ENCODE results near the gene C21orf58.

Gene C21orf58

GRCh38 chr21:46308431-46308830 is 15.2 kb downstream of the C21orf58 start:
- TF ChIP-seq, protein P1, sequence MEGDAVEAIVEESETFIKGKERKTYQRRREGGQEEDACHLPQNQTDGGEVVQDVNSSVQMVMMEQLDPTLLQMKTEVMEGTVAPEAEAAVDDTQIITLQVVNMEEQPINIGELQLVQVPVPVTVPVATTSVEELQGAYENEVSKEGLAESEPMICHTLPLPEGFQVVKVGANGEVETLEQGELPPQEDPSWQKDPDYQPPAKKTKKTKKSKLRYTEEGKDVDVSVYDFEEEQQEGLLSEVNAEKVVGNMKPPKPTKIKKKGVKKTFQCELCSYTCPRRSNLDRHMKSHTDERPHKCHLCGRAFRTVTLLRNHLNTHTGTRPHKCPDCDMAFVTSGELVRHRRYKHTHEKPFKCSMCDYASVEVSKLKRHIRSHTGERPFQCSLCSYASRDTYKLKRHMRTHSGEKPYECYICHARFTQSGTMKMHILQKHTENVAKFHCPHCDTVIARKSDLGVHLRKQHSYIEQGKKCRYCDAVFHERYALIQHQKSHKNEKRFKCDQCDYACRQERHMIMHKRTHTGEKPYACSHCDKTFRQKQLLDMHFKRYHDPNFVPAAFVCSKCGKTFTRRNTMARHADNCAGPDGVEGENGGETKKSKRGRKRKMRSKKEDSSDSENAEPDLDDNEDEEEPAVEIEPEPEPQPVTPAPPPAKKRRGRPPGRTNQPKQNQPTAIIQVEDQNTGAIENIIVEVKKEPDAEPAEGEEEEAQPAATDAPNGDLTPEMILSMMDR (IDR thresholded peaks at IDR 0.05; ENCODE audit: low read depth, low read length, missing control alignments) = no peak
- no peak for DNase-seq (ENCODE audit: low read depth)
- H3K4me3 ChIP-seq (ENCODE audit: low read depth, low read length) = no peak overlapping the region

GRCh38 chr21:46307625-46308024 is 16.0 kb downstream of the C21orf58 start:
- DNase-seq (ENCODE audit: low read depth) = no peak
- no peak overlapping the region for H3K4me3 ChIP-seq (ENCODE audit: low read depth, low read length)
- TF ChIP-seq, protein P1 (IDR thresholded peaks at IDR 0.05; ENCODE audit: low read depth, low read length, missing control alignments) = no peak

GRCh38 chr21:46304955-46305354 is 18.7 kb downstream of the C21orf58 start:
- TF ChIP-seq, protein P1 (IDR thresholded peaks at IDR 0.05; ENCODE audit: low read depth, low read length, missing control alignments) = no peak
- no peak for DNase-seq (ENCODE audit: low read depth)

DNA sequence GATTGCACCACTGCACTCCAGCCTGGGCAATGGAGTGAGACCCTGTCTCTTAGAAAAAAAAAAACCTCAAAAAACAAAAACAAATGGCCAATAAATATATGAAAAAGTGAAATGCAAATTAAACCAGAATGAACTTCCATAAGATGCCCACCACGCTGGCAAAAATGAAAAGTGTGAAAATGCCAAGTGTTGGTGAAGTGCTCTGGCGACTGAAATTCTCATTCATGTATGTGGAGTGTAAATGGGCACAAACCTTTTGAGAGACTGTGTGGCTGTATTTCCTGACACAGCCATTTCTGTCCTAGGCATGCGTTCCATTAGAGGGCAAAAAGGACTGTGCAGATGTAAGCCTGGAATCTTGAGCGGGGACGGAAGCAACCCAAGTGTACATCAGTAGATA is 19.2 kb downstream of the C21orf58 start:
- TF ChIP-seq, protein P1 (IDR thresholded peaks at IDR 0.05; ENCODE audit: low read depth, low read length, missing control alignments) = no peak
- no peak for DNase-seq (ENCODE audit: low read depth)
- H3K4me3 ChIP-seq (ENCODE audit: low read depth, low read length) = no peak overlapping the region

More at GRCh38 chr21:46304955-46305354, 18.7 kb downstream of the C21orf58 start:
- H3K4me3 ChIP-seq (ENCODE audit: low read depth, low read length) = no peak overlapping the region

DNA sequence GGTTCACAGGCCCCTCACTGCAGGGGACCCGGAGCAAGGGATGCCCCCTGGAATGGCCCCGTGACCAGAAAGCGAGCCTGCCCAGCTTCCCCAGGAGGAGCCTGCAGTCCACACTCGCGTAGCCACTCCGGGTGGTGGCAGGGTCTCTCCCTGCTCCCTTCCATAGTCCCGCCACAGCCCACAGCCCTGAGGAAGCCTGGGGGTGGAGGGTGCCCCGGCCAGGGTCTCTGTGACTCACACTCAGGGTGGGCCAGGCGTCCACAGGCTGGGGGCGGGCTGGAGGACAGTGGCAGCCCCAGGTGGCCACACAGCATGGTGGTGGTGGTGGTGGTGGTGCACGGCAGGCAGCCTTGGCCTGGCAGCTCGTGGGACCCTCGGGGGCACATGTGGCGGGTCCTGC is 21.9 kb downstream of the C21orf58 start:
- DNase-seq (ENCODE audit: low read depth) = no peak
- H3K4me3 ChIP-seq (ENCODE audit: low read depth, low read length) = no peak overlapping the region
- TF ChIP-seq, protein P1 (IDR thresholded peaks at IDR 0.05; ENCODE audit: low read depth, low read length, missing control alignments) = no peak

DNA sequence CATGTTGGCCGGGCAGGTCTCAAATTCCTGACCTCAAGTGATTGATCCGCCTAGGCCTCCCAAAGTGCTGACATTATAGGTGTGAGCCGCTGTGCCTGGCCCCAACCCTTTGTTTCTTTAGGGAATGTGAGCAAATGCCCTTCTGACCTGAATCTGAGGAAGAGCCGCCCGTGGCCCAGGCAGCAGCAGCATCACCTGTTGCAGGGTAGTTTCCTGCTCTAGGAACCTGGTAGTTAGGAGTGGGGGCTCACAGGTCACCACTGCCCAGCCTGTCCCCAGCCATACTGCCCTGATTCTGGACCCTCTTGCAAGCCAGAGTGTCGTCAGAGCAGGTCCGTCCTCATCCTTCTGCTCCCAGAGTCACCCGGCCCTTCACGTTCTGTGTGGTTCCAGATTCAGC is 24.5 kb downstream of the C21orf58 start:
- TF ChIP-seq, protein P1 (IDR thresholded peaks at IDR 0.05; ENCODE audit: low read depth, low read length, missing control alignments) = no peak
- no peak overlapping the region for H3K4me3 ChIP-seq (ENCODE audit: low read depth, low read length)
- no peak for DNase-seq (ENCODE audit: low read depth)

All from GM12864 (cell line).